ENCODE results near the gene AUTS2.

GRCh38 chr7:69564454-69565417 is 33.5 kb upstream of the AUTS2 start:
- no peak for TF ChIP-seq TBL1XR1 (IDR thresholded peaks at IDR 0.05; ENCODE audit: low read length in 2 of 2)
- TF ChIP-seq RBM34 (IDR thresholded peaks at IDR 0.05; ENCODE audit: borderline replicate concordance, insufficient read depth, low read length) = no peak
- no peak for TF ChIP-seq POLR2A (conservative IDR thresholded peaks at IDR 0.05)
- TF ChIP-seq NCOA1 (IDR thresholded peaks at IDR 0.05; ENCODE audit: low read depth) = no peak
- TF ChIP-seq CTCF (IDR thresholded peaks at IDR 0.05 in 2 of 3, conservative IDR thresholded peaks at IDR 0.05 in 1 of 3; ENCODE audit: insufficient read depth in 2 of 3, low read depth in 1 of 3, low read length in 3 of 3) = no peak
